A549 treated with Hydrocortisone at 1 μM for 4 hours (cell line): Measurements from ENCODE around the gene SP9. TPM values are rescaled to one million over a fixed set of nuclear protein-coding genes. Genes with fewer than 3 reads are reported as not detected.

Experiments
- total RNA-seq: library from RNA; stranded (reverse); fragments of 200-300 nt; extraction: Qiagen RNA extraction; gene quantifications from 5 replicates; pipeline ENCODE4 v1.2.3, GENCODE V29; 2022

The SP9 gene
- total RNA-seq = 1.3 to 2.1 TPM (median 1.7 TPM) in 5 replicates

GRCh38 chr2:174334781-174335251, at the start of gene SP9:
Gene SP9 (plus strand): TSS chr2:174334954. CDS start chr2:174335093, 139 bp downstream.

Other genes starting within 250 kb of the SP9 start
- 109 to 131 TPM (median 122 TPM) in 5 replicates for gene OLA1, start 86.4 kb upstream of the SP9 start, total RNA-seq
- 13.9 to 17.4 TPM (median 14.9 TPM) in 5 replicates for gene SCRN3, start 60.8 kb downstream of the SP9 start, total RNA-seq
- gene GPR155, start 152.1 kb downstream of the SP9 start, total RNA-seq = 0.13 to 0.74 TPM (median 0.44 TPM) in 5 replicates